HepG2 (cell line): ENCODE measurements around the gene REG1B. TPM values are rescaled to one million over a fixed set of nuclear protein-coding genes. Genes with fewer than 3 reads are reported as not detected.

Experiments used
- ATAC-seq: fragments of 200-7000 bp; cut with Tn5 transposase; 3 replicates; pipeline ENCODE4 v1.9.1; 2020; ENCODE audit warnings: mild to moderate bottlenecking, moderate library complexity
- BruUV-seq: library from RNA; stranded (reverse); fragments of 400-500 nt; replicated peaks from 2 replicates; lab custom pipeline; 2021; lab: Mats Ljungman, UMichigan
- CTCF ChIA-PET: fragments of 300-600 bp; formaldehyde crosslinking; extraction: SDS; loops from one replicate; lab custom pipeline; 2021; ENCODE audit warnings: low total read pairs, inconsistent platforms, low intra/inter-chr PET ratio; lab: Yijun Ruan, JAX
- POLR2A ChIA-PET: fragments of 350-600 bp; sonication (Branson Sonifier 250); formaldehyde crosslinking; loops from one replicate; lab custom pipeline; 2020; ENCODE audit warnings: antibody characterized with exemption, inconsistent platforms; lab: Yijun Ruan, JAX
- DNase-seq: peaks from one replicate; pipeline ENCODE4 v3.0.0-alpha.2; 2015; ENCODE audit warnings: low spot score
- FAIRE-seq: peaks from 3 replicates; lab custom pipeline; 2011; peaks lifted over from hg19 to GRCh38; lab: Jason Lieb, UNC
- H2AFZ ChIP-seq: one replicate; pipeline ENCODE4 v1.6.1; 2011; ENCODE audit warnings: low read length, inconsistent platforms
- H3K27ac ChIP-seq: fragments of 300-600 bp; 3 replicates; pipeline ENCODE4 v1.8.0; 2011; ENCODE audit warnings: mixed run types, mild to moderate bottlenecking, mixed read lengths, low read length, inconsistent platforms; ENCODE audit not compliant: insufficient read depth; ENCODE audit errors: extremely low read length
- H3K27me3 ChIP-seq, 2 experiments: fragments of 200-600 bp in 1 of 2; 2 replicates in 1 of 2; 3 replicates in 1 of 2; pipeline versions ENCODE4 v1.6.0 to v1.8.0; 2011; ENCODE audit warnings: low read length in 2 of 2, mild to moderate bottlenecking in 2 of 2, moderate library complexity in 2 of 2, inconsistent platforms in 1 of 2; ENCODE audit not compliant: insufficient read depth in 2 of 2, control insufficient read depth in 1 of 2
- H3K36me3 ChIP-seq, 2 experiments: fragments of 200-600 bp in 1 of 2; replicated peaks in 1 of 2; 2 replicates in 1 of 2; 3 replicates in 1 of 2; pipeline versions ENCODE4 v1.5.1 to v1.8.0; 2011; ENCODE audit warnings: low read length in 2 of 2, inconsistent platforms in 1 of 2; ENCODE audit not compliant: insufficient read depth in 2 of 2, control insufficient read depth in 1 of 2
- H3K4me1 ChIP-seq: 2 replicates; pipeline ENCODE4 v1.5.1; 2012; ENCODE audit warnings: low read length, inconsistent platforms; ENCODE audit not compliant: insufficient read depth
- H3K4me2 ChIP-seq: 2 replicates; pipeline ENCODE4 v1.6.0; 2011; ENCODE audit warnings: low read depth, low read length, inconsistent platforms
- H3K4me3 ChIP-seq, 3 experiments: fragments of 200-600 bp in 1 of 3; sonication (generic), shearing (Covaris generic) in 1 of 3; replicated peaks in 1 of 3; 2 replicates each; pipeline ENCODE4 v1.5.1; 2011 to 2016; ENCODE audit warnings: low read length in 3 of 3, inconsistent platforms in 2 of 3, low read depth in 2 of 3, mild to moderate bottlenecking in 2 of 3, control low read depth in 1 of 3, mixed read lengths in 1 of 3; ENCODE audit not compliant: insufficient read depth in 1 of 3
- H3K79me2 ChIP-seq: one replicate; pipeline ENCODE4 v1.6.1; 2011; ENCODE audit warnings: low read length, inconsistent platforms; ENCODE audit not compliant: insufficient read depth
- H3K9ac ChIP-seq: 2 replicates; pipeline ENCODE4 v1.6.0; 2011; ENCODE audit warnings: mild to moderate bottlenecking, low read depth, low read length, inconsistent platforms; ENCODE audit not compliant: insufficient read depth
- H3K9me3 ChIP-seq: 2 replicates; pipeline ENCODE4 v1.5.1; 2012; ENCODE audit warnings: mild to moderate bottlenecking, low read length
- H4K20me1 ChIP-seq: 2 replicates; pipeline ENCODE4 v1.6.0; 2011; ENCODE audit warnings: inconsistent platforms, mild to moderate bottlenecking, low read length, moderate library complexity; ENCODE audit not compliant: insufficient read depth
- BCL3 ChIP-seq: sonication (generic); formaldehyde crosslinking; IDR thresholded peaks from 2 replicates; pipeline ENCODE4 v1.5.1; 2020; ENCODE audit warnings: mild to moderate bottlenecking, missing genetic modification reagents, moderate library complexity
- EEA1 ChIP-seq: sonication (generic); formaldehyde crosslinking; IDR thresholded peaks from 2 replicates; pipeline ENCODE4 v1.5.1; 2020; ENCODE audit warnings: mild to moderate bottlenecking, missing genetic modification reagents, borderline replicate concordance
- ELF3 ChIP-seq: IDR thresholded peaks from 2 replicates; pipeline ENCODE4 v1.6.1; 2016; ENCODE audit warnings: missing genetic modification reagents, missing compliant biosample characterization
- HMG20B ChIP-seq: conservative IDR thresholded peaks from 2 replicates; pipeline ENCODE4 v1.6.1; 2016; ENCODE audit warnings: missing genetic modification reagents, missing compliant biosample characterization
- SMARCC2 ChIP-seq: fragments of 450-650 bp; IDR thresholded peaks from 2 replicates; pipeline ENCODE4 v1.6.1; 2017; ENCODE audit warnings: antibody characterized with exemption, mild to moderate bottlenecking
- SP140L ChIP-seq: sonication (generic); formaldehyde crosslinking; IDR thresholded peaks from 2 replicates; pipeline ENCODE4 v1.4.0; 2020; ENCODE audit warnings: missing genetic modification reagents, borderline replicate concordance
- ZNF326 ChIP-seq: sonication (generic); formaldehyde crosslinking; IDR thresholded peaks from 2 replicates; pipeline ENCODE4 v1.4.0; 2020; ENCODE audit warnings: missing genetic modification reagents, borderline replicate concordance
- ZNF563 ChIP-seq: sonication (generic); formaldehyde crosslinking; IDR thresholded peaks from 2 replicates; pipeline ENCODE4 v1.8.0; 2022; ENCODE audit warnings: mild to moderate bottlenecking, moderate library complexity, missing genetic modification reagents
- ZNF670 ChIP-seq: sonication (generic); formaldehyde crosslinking; IDR thresholded peaks from 2 replicates; pipeline ENCODE4 v1.8.0; 2022; ENCODE audit warnings: mild to moderate bottlenecking, missing genetic modification reagents, borderline replicate concordance
- ZNF788 ChIP-seq: sonication (generic); formaldehyde crosslinking; IDR thresholded peaks from 2 replicates; pipeline ENCODE4 v1.5.0; 2020; ENCODE audit warnings: mild to moderate bottlenecking, missing genetic modification reagents, borderline replicate concordance
- WGBS: methylation state at CpG from one replicate; pipeline ENCODE4 v1.1.6; 2017; ENCODE audit warnings: low lambda C conversion rate; 5-methylcytosine and 5-hydroxymethylcytosine counted together
- in situ Hi-C: cut with HindIII; loops from 2 replicates; pipeline ENCODE4 v1.10.0; 2017; ENCODE audit warnings: low pct_unique_long_range_greater_than_20kb; ENCODE audit not compliant: extremely low pct_ligation_motif_present
- intact Hi-C: fragments of 100-400 bp; cut with micrococcal nuclease; formaldehyde crosslinking; loops from one replicate; pipeline ENCODE4 v1.10.0; 2022; ENCODE audit not compliant: unreplicated experiment
- polyA plus RNA-seq, 8 experiments: library from polyadenylated mRNA; depleted of rRNA in 3 of 8; stranded (reverse) in 7 of 8; unstranded in 1 of 8; fragments of >200 nt; fragmentation: Illumina TruSeq in 4 of 8; extraction: Trizol in 4 of 8; gene quantifications; 2 replicates each; pipeline versions ENCODE4 v1.2.1 to v1.2.3, GENCODE V29; 2011 to 2016; ENCODE audit warnings: low read depth in 4 of 8, missing spikeins in 1 of 8, mixed read lengths in 1 of 8; ENCODE audit not compliant: insufficient read depth in 1 of 8
- total RNA-seq, 5 experiments: library from RNA; depleted of rRNA; stranded (reverse); fragments of >200 nt; fragmentation: Illumina TruSeq; extraction: Trizol; gene quantifications; 2 replicates each; pipeline ENCODE4 v1.2.3, GENCODE V29; 2016; ENCODE audit warnings: low read depth in 1 of 5
- TF ChIP-seq, protein P1 (sequence below): conservative IDR thresholded peaks from 2 replicates; pipeline ENCODE4 v1.6.1; 2018; ENCODE audit warnings: missing genetic modification reagents
- TF ChIP-seq, protein P2 (sequence below): sonication (generic); formaldehyde crosslinking; IDR thresholded peaks from 2 replicates; pipeline ENCODE4 v1.5.0; 2020; ENCODE audit warnings: missing genetic modification reagents
- TF ChIP-seq, protein P3 (sequence below): sonication (generic); formaldehyde crosslinking; IDR thresholded peaks from 2 replicates; pipeline ENCODE4 v1.4.0; 2020; ENCODE audit warnings: missing genetic modification reagents

The REG1B gene
- total and polyA plus RNA-seq, 2 of the 13 experiments (the other 11 are each of a cell fraction or from before 2014, with no cell fraction given): not detected

DNA sequence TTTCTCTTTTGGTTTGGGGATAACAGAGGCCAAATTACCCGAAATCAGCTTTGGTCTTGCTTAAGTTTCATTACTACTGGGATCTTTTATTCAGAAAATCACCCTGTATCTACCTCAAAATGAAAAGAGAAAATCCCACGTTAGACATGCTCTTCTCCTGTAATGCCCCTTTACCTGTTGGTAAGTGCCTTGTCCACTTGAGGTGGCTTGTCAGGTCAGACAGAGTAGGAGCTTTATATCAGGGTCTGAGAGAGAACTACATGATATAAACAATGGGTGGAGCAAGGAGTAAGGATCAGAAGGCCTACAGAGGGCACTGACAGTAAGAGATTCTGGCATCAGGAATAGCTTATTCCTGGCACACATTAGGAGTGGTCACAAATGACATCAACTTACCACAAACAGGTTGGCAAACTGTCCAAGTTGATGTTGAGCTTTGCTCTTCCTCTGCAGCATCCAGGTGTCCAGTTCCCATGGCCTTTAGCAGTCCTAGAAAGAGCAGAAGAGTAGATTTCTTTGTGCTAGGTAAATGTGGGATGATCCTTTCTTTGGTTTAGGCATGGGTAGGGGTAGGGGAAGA is at the start of gene REG1B (continued):
- TF ChIP-seq SP140L (CRISPR knock-in tag): no peak

GRCh38 chr2:79131687-79132086 is 43.9 kb upstream of the REG1B start:
- in situ Hi-C loops: no loop called here
- intact Hi-C loops: no loop called here
- FAIRE-seq (no peak), DNase-seq (no peak), ATAC-seq (no peak)
- H3K9me3 ChIP-seq: no peaks in the 10 kb centered on the region
- H3K4me2 ChIP-seq: no peak overlapping the region
- WGBS: 21% methylated on average over 4 of the region's 4 CpGs
- H3K4me1 ChIP-seq: no peaks in the 10 kb centered on the region
- H3K9ac ChIP-seq: no peak overlapping the region
- H2AFZ ChIP-seq: no peak overlapping the region
- POLR2A ChIA-PET: no interaction called here
- H3K4me3 ChIP-seq: no peak overlapping the region
- no peaks in the 10 kb centered on the region for H3K79me2 ChIP-seq
- no TSS peak for BruUV-seq
- no peaks in the 10 kb centered on the region for H3K36me3 ChIP-seq
- TF ChIP-seq ZNF326 (CRISPR knock-in tag) (no peak), SMARCC2 (no peak), ZNF788 (CRISPR knock-in tag) (no peak), ZNF563 (no peak), HMG20B (CRISPR knock-in tag) (no peak), EEA1 (CRISPR knock-in tag) (no peak), ZNF670 (no peak), ELF3 (CRISPR knock-in tag) (no peak), BCL3 (CRISPR knock-in tag) (no peak)
- TF ChIP-seq, protein P1, sequence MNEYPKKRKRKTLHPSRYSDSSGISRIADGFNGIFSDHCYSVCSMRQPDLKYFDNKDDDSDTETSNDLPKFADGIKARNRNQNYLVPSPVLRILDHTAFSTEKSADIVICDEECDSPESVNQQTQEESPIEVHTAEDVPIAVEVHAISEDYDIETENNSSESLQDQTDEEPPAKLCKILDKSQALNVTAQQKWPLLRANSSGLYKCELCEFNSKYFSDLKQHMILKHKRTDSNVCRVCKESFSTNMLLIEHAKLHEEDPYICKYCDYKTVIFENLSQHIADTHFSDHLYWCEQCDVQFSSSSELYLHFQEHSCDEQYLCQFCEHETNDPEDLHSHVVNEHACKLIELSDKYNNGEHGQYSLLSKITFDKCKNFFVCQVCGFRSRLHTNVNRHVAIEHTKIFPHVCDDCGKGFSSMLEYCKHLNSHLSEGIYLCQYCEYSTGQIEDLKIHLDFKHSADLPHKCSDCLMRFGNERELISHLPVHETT (CRISPR knock-in tag): no peak
- TF ChIP-seq, protein P2, sequence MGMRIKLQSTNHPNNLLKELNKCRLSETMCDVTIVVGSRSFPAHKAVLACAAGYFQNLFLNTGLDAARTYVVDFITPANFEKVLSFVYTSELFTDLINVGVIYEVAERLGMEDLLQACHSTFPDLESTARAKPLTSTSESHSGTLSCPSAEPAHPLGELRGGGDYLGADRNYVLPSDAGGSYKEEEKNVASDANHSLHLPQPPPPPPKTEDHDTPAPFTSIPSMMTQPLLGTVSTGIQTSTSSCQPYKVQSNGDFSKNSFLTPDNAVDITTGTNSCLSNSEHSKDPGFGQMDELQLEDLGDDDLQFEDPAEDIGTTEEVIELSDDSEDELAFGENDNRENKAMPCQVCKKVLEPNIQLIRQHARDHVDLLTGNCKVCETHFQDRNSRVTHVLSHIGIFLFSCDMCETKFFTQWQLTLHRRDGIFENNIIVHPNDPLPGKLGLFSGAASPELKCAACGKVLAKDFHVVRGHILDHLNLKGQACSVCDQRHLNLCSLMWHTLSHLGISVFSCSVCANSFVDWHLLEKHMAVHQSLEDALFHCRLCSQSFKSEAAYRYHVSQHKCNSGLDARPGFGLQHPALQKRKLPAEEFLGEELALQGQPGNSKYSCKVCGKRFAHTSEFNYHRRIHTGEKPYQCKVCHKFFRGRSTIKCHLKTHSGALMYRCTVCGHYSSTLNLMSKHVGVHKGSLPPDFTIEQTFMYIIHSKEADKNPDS (CRISPR knock-in tag): no peak
- TF ChIP-seq, protein P3, sequence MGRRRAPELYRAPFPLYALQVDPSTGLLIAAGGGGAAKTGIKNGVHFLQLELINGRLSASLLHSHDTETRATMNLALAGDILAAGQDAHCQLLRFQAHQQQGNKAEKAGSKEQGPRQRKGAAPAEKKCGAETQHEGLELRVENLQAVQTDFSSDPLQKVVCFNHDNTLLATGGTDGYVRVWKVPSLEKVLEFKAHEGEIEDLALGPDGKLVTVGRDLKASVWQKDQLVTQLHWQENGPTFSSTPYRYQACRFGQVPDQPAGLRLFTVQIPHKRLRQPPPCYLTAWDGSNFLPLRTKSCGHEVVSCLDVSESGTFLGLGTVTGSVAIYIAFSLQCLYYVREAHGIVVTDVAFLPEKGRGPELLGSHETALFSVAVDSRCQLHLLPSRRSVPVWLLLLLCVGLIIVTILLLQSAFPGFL (CRISPR knock-in tag): no peak
- no peak overlapping the region for H3K27ac ChIP-seq
- no peaks in the 10 kb centered on the region for H4K20me1 ChIP-seq
- no peaks in the 10 kb centered on the region for H3K27me3 ChIP-seq
- CTCF ChIA-PET: no interaction called here
